AG09319 (cell line): ENCODE measurements around the gene SMIM30.

ENCODE experiments used
- DNase-seq: peaks from one replicate; pipeline ENCODE4 v3.0.0-alpha.2; 2010; ENCODE audit warnings: low read depth; ENCODE audit errors: extremely low read depth
- TF ChIP-seq, protein P1 (sequence below): IDR thresholded peaks from 2 replicates; pipeline ENCODE4 v1.5.1; 2011; ENCODE audit warnings: low read depth, mild to moderate bottlenecking, inconsistent platforms, low read length, moderate library complexity

The SMIM30 gene

GRCh38 chr7:113076703-113077102, 41.7 kb downstream of the SMIM30 start:
- no peak for DNase-seq

DNA sequence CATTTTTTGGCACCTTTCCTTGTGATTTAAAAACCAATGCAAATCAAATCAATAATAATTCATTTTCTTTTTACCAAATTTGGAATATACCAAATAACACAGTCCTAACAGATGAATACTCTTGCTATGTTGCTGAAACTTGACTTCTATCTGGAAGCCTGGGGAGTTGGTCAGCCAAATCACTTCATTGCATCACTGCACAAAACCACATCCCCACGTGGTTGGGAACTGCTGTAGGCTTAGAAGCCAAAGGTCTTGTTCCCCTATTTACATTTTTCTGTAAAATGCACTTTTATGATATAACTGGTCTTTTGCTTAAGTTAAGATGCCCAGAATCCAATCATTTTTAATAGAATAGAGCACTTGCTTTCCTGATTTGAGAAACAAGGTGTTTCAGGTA, 46.9 kb downstream of the SMIM30 start:
- DNase-seq: no peak
- TF ChIP-seq, protein P1, sequence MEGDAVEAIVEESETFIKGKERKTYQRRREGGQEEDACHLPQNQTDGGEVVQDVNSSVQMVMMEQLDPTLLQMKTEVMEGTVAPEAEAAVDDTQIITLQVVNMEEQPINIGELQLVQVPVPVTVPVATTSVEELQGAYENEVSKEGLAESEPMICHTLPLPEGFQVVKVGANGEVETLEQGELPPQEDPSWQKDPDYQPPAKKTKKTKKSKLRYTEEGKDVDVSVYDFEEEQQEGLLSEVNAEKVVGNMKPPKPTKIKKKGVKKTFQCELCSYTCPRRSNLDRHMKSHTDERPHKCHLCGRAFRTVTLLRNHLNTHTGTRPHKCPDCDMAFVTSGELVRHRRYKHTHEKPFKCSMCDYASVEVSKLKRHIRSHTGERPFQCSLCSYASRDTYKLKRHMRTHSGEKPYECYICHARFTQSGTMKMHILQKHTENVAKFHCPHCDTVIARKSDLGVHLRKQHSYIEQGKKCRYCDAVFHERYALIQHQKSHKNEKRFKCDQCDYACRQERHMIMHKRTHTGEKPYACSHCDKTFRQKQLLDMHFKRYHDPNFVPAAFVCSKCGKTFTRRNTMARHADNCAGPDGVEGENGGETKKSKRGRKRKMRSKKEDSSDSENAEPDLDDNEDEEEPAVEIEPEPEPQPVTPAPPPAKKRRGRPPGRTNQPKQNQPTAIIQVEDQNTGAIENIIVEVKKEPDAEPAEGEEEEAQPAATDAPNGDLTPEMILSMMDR: no peak

More at GRCh38 chr7:113076703-113077102, 41.7 kb downstream of the SMIM30 start:
- TF ChIP-seq, protein P1: no peak
